ENCODE results near the gene GAS2L1.

The GAS2L1 gene

GRCh38 chr22:29313576-29314466, 7.4 kb downstream of the GAS2L1 start:
- Histone ChIP-seq H3K4me3 (ENCODE audit: insufficient read depth, low read length, poor library complexity, severe bottlenecking) (no peak overlapping the region), H3K36me3 (ENCODE audit: low read length) (no peaks in the 10 kb centered on the region), H3F3A (ENCODE audit: insufficient read depth) (no peaks in the 10 kb centered on the region), H3K9ac (ENCODE audit: low read length) (no peak overlapping the region), H3K9me3 (ENCODE audit: insufficient read depth, low read length) (no peaks in the 10 kb centered on the region), H3K79me2 (ENCODE audit: insufficient read depth, low read length) (no peaks in the 10 kb centered on the region), H3K27ac (ENCODE audit: low read depth, low read length) (no peak overlapping the region), H2AFZ (ENCODE audit: low read depth, low read length, severe bottlenecking) (no peak overlapping the region), H4K20me1 (ENCODE audit: low read depth, low read length) (no peaks in the 10 kb centered on the region), H3K4me2 (ENCODE audit: low read depth, low read length, poor library complexity, severe bottlenecking) (no peak overlapping the region), H3K9me2 (replicated peaks; ENCODE audit: insufficient read depth, low read length) (no peaks in the 10 kb centered on the region), H3K27me3 (ENCODE audit: low read length) (no peaks in the 10 kb centered on the region)
- no peak for TF ChIP-seq EZH2phosphoT487 (conservative IDR thresholded peaks at IDR 0.05; ENCODE audit: low read length)
- TF ChIP-seq CTCF (IDR thresholded peaks at IDR 0.05; ENCODE audit: insufficient read depth, low read length, poor library complexity, severe bottlenecking), result no peak

- Histone ChIP-seq H3K36me3 (ENCODE audit: low read length) (no peaks in the 10 kb centered on the region), H3K9me2 (replicated peaks; ENCODE audit: insufficient read depth, low read length) (no peaks in the 10 kb centered on the region), H3K4me3 (ENCODE audit: insufficient read depth, low read length, poor library complexity, severe bottlenecking) (no peak overlapping the region), H3F3A (ENCODE audit: insufficient read depth) (no peaks in the 10 kb centered on the region), H3K9ac (ENCODE audit: low read length) (no peak overlapping the region), H3K9me3 (ENCODE audit: insufficient read depth, low read length) (no peaks in the 10 kb centered on the region), H3K27me3 (ENCODE audit: low read length) (no peaks in the 10 kb centered on the region), H3K79me2 (ENCODE audit: insufficient read depth, low read length) (no peaks in the 10 kb centered on the region), H3K27ac (ENCODE audit: low read depth, low read length) (no peak overlapping the region), H4K20me1 (ENCODE audit: low read depth, low read length) (no peaks in the 10 kb centered on the region), H3K4me2 (ENCODE audit: low read depth, low read length, poor library complexity, severe bottlenecking) (no peak overlapping the region), H2AFZ (ENCODE audit: low read depth, low read length, severe bottlenecking) (no peak overlapping the region)
- no peak for TF ChIP-seq EZH2phosphoT487 (conservative IDR thresholded peaks at IDR 0.05; ENCODE audit: low read length)
- no peak for TF ChIP-seq CTCF (IDR thresholded peaks at IDR 0.05; ENCODE audit: insufficient read depth, low read length, poor library complexity, severe bottlenecking)
Measured at GRCh38 chr22:29314537-29315285, 8.3 kb downstream of the GAS2L1 start.

GRCh38 chr22:29315286-29316140, 9.1 kb downstream of the GAS2L1 start, which contains the start of gene RASL10A:
RASL10A (minus strand) TSS chr22:29315697; CDS start chr22:29315246, 451 bp downstream.
- Histone ChIP-seq H3F3A (ENCODE audit: insufficient read depth) (0 out of 2 replicates have a peak, but pooled peaks cover 3% of the 10 kb centered on the region), H3K9me2 (replicated peaks; ENCODE audit: insufficient read depth, low read length) (no peaks in the 10 kb centered on the region), H3K4me3 (ENCODE audit: insufficient read depth, low read length, poor library complexity, severe bottlenecking) (no peak within 1 kb of the TSS), H3K27ac (ENCODE audit: low read depth, low read length) (no peak within 1 kb of the TSS), H3K27me3 (ENCODE audit: low read length) (no peaks in the 10 kb centered on the region), H3K9ac (ENCODE audit: low read length) (no peak within 1 kb of the TSS), H4K20me1 (ENCODE audit: low read depth, low read length) (no peaks in the 10 kb centered on the region), H3K9me3 (ENCODE audit: insufficient read depth, low read length) (no peaks in the 10 kb centered on the region), H2AFZ (ENCODE audit: low read depth, low read length, severe bottlenecking) (no peak within 1 kb of the TSS), H3K36me3 (ENCODE audit: low read length) (no peaks in the 10 kb centered on the region), H3K79me2 (ENCODE audit: insufficient read depth, low read length) (no peaks in the 10 kb centered on the region), H3K4me2 (ENCODE audit: low read depth, low read length, poor library complexity, severe bottlenecking) (no peak within 1 kb of the TSS)
- no peak for TF ChIP-seq EZH2phosphoT487 (conservative IDR thresholded peaks at IDR 0.05; ENCODE audit: low read length)
- TF ChIP-seq CTCF (IDR thresholded peaks at IDR 0.05; ENCODE audit: insufficient read depth, low read length, poor library complexity, severe bottlenecking), result no peak

Measured in SU-DHL-6 (cell line).